ENCODE data around the gene ENO1.
"Not testable (repeated sequence)": the region's sequence is repeated elsewhere in the genome, so short reads cannot be mapped to it uniquely, and the experiment has no call there.

Gene ENO1

GRCh38 chr1:8841395-8841794, 37.1 kb downstream of the ENO1 start:
- DNase-seq = no peak

- DNase-seq = no peak
Measured at GRCh38 chr1:8839990-8840389, 38.5 kb downstream of the ENO1 start.

GRCh38 chr1:8835941-8836643, 42.4 kb downstream of the ENO1 start:
- no peak for DNase-seq

GRCh38 chr1:8831340-8831739, 47.1 kb downstream of the ENO1 start:
- DNase-seq = no peak

GRCh38 chr1:8830732-8831131, 47.8 kb downstream of the ENO1 start:
- not testable (repeated sequence) for DNase-seq

- DNase-seq = no peak
Measured at GRCh38 chr1:8825985-8826481, 52.5 kb downstream of the ENO1 start.

- DNase-seq = no peak
Measured at GRCh38 chr1:8823295-8823664, 55.2 kb downstream of the ENO1 start.

GRCh38 chr1:8822373-8823294, 55.9 kb downstream of the ENO1 start:
- no peak for DNase-seq

- DNase-seq = no peak
Measured at GRCh38 chr1:8821084-8821483, 57.4 kb downstream of the ENO1 start.

- DNase-seq = not testable (repeated sequence)
Measured at GRCh38 chr1:8818789-8819188, 59.7 kb downstream of the ENO1 start.

- peak; percentile 27 to 41 for DNase-seq
Measured at GRCh38 chr1:8818325-8818775, 60.1 kb downstream of the ENO1 start.

GRCh38 chr1:8817412-8818324, 60.8 kb downstream of the ENO1 start, which contains the start of gene RERE:
RERE (minus strand) TSS chr1:8817640.
- DNase-seq = peak; percentile 94 to 96

GRCh38 chr1:8816831-8817411, 61.6 kb downstream of the ENO1 start:
- peak; percentile 9 to 18 for DNase-seq

- no peak for DNase-seq
Measured at GRCh38 chr1:8816264-8816663, 62.2 kb downstream of the ENO1 start.

GRCh38 chr1:8815582-8816151, 62.8 kb downstream of the ENO1 start:
- no peak for DNase-seq

- DNase-seq = no peak
Measured at GRCh38 chr1:8814865-8815264, 63.6 kb downstream of the ENO1 start.

- DNase-seq = no peak
Measured at GRCh38 chr1:8813991-8814390, 64.5 kb downstream of the ENO1 start.

GRCh38 chr1:8813016-8813763, 65.3 kb downstream of the ENO1 start:
- no peak for DNase-seq

GRCh38 chr1:8812081-8812480, 66.4 kb downstream of the ENO1 start:
- DNase-seq = no peak
